Keratinocyte (primary cell): ENCODE data around the gene MCCD1.

ENCODE experiments used
- EZH2 ChIP-seq: IDR thresholded peaks from one replicate; pipeline ENCODE4 v1.6.1; 2012; ENCODE audit warnings: inconsistent platforms, mild to moderate bottlenecking, low read length, moderate library complexity
- TF ChIP-seq, protein P1 (sequence below), 3 experiments: IDR thresholded peaks in 1 of 3; conservative IDR thresholded peaks in 1 of 3; optimal IDR thresholded peaks in 1 of 3; 2 replicates in 2 of 3; 3 replicates in 1 of 3; pipeline versions ENCODE3 to v1.5.1; 2011; ENCODE audit warnings: low read length in 3 of 3, mild to moderate bottlenecking in 3 of 3, moderate library complexity in 2 of 3, control low read depth in 1 of 3, inconsistent platforms in 1 of 3; ENCODE audit not compliant: insufficient read depth in 2 of 3; ENCODE audit errors: extremely low read depth in 1 of 3

GRCh38 chr6:31495580-31495979 lies 33.2 kb upstream of the MCCD1 start:
- TF ChIP-seq, protein P1, sequence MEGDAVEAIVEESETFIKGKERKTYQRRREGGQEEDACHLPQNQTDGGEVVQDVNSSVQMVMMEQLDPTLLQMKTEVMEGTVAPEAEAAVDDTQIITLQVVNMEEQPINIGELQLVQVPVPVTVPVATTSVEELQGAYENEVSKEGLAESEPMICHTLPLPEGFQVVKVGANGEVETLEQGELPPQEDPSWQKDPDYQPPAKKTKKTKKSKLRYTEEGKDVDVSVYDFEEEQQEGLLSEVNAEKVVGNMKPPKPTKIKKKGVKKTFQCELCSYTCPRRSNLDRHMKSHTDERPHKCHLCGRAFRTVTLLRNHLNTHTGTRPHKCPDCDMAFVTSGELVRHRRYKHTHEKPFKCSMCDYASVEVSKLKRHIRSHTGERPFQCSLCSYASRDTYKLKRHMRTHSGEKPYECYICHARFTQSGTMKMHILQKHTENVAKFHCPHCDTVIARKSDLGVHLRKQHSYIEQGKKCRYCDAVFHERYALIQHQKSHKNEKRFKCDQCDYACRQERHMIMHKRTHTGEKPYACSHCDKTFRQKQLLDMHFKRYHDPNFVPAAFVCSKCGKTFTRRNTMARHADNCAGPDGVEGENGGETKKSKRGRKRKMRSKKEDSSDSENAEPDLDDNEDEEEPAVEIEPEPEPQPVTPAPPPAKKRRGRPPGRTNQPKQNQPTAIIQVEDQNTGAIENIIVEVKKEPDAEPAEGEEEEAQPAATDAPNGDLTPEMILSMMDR (optimal IDR thresholded peaks at IDR 0.05 in 1 of 3, IDR thresholded peaks at IDR 0.05 in 1 of 3, conservative IDR thresholded peaks at IDR 0.05 in 1 of 3; ENCODE audit: extremely low read depth in 1 of 3, insufficient read depth in 2 of 3, low read length in 3 of 3): no peak
- TF ChIP-seq EZH2: no peak
